Measurements from ENCODE around the gene ARHGAP6.

DNA sequence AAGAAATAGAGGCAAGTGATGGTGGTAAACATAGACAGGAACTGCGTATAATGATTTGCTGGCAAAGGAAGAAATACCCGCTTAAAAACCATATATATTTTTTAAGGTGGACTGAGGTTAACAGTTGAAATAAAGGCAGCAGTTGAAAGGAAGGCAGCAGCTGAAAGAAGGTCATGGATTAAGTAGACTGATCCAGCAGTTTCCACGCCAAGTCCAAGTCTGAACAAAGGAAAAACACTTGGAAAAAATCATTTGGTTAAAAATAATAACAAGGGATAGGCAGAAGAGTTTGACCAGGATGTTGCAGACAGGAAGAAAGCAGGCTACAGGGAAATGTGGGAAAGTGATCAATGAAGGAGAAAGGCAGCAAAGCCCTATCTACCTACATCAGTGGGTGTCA is 278.9 kb downstream of the ARHGAP6 start:
- TF ChIP-seq TAF1 (IDR thresholded peaks at IDR 0.05; ENCODE audit: borderline replicate concordance, low read depth, low read length) (no peak), POLR2A (IDR thresholded peaks at IDR 0.05; ENCODE audit: low read depth, low read length) (no peak), POLR2AphosphoS5 (IDR thresholded peaks at IDR 0.05; ENCODE audit: low read depth, low read length) (no peak)

Data from GM12892 (cell line).